Measurements from ENCODE around the gene NDUFB5.

GRCh38 chr3:179591313-179591712, 13.3 kb upstream of the NDUFB5 start:
- TF ChIP-seq CTCF (IDR thresholded peaks at IDR 0.05; ENCODE audit: low read length), result no peak
- no peak for TF ChIP-seq EZH2 (IDR thresholded peaks at IDR 0.05; ENCODE audit: borderline replicate concordance, low read length)

Measured in OCI-LY1 (cell line).